GM11168 (cell line): ENCODE data around the gene PMS1.
"Not testable (repeated sequence)": the region's sequence is repeated elsewhere in the genome, so short reads cannot be mapped to it uniquely, and the experiment has no call there.

Experiments
- in situ Hi-C: fragments of 300-500 bp; cut with MboI; formaldehyde crosslinking; loops from one replicate; pipeline ENCODE4 v1.12.0; 2022; ENCODE audit warnings: low sequenced_read_pairs; ENCODE audit not compliant: unreplicated experiment

The PMS1 gene

GRCh38 chr2:189854940-189855339, 70.7 kb downstream of the PMS1 start:
- in situ Hi-C loops, result no loop called here

DNA sequence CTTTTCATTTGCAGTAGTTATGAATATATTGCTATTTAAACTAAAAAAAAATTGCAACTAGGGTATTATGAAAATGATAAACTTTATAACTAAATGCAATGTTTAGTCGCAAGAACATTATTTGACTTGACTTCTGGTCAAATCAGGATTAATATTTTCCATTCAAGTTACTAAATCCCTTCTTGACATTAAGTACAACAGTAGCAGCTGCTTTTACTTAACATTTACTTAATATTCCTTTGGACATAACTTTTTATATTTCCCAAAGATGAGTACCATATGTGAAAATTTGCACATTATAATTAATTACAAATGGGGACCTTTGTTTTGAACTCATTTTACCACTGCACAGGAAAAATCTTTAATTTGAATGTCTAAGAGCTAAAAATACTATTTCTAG, 74.0 kb downstream of the PMS1 start:
- in situ Hi-C loops, result no loop called here

- in situ Hi-C loops, result no loop called here
Measured at GRCh38 chr2:189860161-189860560, 75.9 kb downstream of the PMS1 start.

GRCh38 chr2:189862751-189863150, 78.5 kb downstream of the PMS1 start:
- in situ Hi-C loops, result no loop called here

- in situ Hi-C loops, result no loop called here
Measured at GRCh38 chr2:189865826-189866225, 81.6 kb downstream of the PMS1 start.

DNA sequence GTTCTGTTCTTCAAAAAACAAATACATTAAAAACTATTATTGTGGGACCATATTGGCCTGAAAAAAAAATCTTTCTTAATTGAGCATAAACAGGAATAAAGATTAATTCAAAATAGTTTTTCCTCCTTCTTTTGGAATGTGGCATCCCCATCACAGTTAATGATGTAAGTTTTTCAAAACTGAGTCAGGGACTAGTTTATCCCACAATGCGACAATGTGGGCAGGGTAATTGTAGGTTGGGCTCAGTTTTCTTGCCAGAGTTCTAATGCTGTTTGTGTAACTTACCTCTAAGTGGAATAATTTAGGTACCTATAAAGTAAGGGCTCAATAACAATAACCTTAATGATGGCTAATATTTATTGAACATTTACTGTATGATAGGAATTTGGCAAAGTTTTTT, 82.0 kb downstream of the PMS1 start:
- in situ Hi-C loops, result no loop called here

DNA sequence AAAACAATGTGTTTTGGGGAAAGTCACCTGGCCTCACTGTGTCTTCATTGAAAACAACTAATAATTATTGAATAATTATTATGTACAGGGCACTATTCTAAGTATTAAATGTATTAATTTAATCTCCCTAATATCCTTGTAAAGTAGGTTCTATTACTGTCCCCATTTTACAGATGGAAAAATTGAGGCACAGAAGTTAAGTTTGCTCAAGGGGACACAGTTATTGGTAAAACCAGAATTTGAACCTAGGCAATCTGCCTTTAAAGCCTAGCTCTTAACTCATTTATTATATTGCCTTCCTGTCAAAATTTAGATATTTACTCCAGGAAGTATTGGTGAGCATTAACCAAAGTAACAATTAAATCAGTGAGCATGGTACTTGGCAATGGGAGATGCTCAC, 84.6 kb downstream of the PMS1 start:
- in situ Hi-C loops, result no loop called here

DNA sequence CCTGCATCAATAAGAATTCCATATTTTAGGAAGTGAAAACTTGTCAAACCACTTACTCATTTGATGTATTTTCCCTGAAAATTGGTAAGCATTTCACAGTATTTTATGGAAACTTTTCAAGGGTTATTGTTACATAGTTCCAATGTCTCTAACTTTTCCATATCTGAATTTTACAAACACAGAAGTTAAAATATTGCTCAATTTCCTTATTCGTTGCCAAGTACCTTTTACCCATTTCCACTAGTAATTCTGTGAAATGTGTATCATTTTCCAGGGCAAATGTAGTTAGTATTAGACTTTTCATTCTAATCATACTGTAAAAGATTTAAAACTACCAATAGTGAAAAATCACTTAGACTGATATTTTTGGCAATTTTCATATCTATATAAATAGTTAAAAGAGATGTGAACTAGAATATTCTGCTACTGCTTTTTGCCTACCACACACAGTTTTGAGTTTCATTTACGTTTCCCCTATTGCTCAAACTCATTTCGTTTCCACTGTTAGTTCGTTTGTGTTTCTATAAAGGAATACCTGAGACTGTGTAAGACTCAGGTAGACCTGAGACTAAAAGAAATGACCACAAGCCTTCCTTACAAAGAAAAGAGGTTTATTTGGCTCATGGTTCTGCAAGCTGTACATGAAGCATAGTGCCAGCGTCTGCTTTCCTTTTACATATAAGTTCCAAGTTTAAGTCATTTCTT, 86.3 kb downstream of the PMS1 start:
- in situ Hi-C loops, result no loop called here

DNA sequence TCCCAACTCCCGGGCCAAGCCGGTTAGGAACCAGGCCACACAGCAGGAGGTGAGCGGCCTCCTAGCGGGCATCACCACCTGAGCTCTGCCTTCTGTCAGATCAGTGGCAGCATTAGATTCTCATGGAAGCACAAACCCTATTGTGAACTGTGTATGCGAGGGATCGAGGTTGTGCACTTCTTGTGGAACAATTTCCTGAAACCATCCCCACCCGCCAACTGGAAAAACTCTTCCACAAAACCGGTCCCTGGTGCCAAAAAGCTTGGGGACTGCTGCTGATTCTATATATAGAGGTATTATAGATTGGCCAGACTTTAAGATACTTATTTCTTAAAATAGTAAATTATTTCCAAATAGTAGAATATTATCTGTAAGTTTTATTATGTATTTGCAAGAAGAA, 89.4 kb downstream of the PMS1 start:
- in situ Hi-C loops, result no loop called here

GRCh38 chr2:189874586-189875320, 90.5 kb downstream of the PMS1 start:
- in situ Hi-C loops, result no loop called here

DNA sequence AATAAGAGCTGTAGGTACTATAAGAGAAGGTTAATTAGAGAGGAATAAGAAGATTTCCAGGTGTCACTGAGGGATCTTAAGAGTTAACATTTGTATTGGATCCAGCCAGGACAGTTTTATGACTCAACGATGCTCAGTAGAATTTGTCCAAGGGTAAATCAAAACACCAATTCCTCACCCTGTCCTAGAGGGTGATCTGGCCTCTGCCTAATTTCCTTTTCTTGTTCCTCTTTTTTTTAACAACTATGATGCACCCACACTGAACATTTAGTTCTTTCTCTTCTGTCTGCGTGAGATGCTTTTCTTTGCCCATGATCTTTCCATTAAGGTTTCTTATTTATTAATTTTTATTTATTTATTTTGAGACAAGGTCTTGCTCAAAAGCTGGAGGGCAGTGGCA, 92.0 kb downstream of the PMS1 start:
- in situ Hi-C loops, result no loop called here

GRCh38 chr2:189879716-189880081, 95.4 kb downstream of the PMS1 start:
- in situ Hi-C loops, result no loop called here

GRCh38 chr2:189880429-189880828, 96.2 kb downstream of the PMS1 start:
- in situ Hi-C loops, result no loop called here

DNA sequence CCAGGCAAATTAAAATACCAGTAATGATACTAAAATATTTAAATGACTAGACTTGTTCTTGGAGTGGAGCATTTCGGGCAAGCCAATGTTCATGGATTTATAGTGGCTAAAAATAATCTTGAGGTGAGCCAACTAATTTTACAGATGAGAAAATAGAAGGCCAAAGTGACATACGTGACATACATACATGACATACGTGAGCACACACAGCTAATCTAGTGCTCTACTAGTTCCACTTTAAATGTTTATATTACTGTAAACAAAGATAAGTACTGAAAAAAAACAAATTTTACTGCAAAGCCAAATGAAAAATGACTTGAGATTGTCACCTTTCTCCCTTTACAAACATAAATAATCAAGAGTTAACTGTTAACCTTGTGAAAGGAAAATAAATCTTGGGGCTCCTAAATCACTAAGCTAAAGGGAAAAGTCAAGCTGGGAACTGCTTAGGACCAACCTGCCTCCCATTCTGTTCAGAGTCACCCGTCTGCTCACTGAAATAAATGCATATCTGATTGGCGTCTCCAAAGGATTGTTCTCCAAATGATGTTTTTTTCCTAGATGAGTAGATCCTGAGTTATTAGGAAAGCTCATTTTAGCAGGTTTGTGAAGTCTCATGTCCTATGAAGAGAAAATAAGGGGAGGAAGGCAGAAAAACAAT, 96.7 kb downstream of the PMS1 start:
- in situ Hi-C loops, result no loop called here

DNA sequence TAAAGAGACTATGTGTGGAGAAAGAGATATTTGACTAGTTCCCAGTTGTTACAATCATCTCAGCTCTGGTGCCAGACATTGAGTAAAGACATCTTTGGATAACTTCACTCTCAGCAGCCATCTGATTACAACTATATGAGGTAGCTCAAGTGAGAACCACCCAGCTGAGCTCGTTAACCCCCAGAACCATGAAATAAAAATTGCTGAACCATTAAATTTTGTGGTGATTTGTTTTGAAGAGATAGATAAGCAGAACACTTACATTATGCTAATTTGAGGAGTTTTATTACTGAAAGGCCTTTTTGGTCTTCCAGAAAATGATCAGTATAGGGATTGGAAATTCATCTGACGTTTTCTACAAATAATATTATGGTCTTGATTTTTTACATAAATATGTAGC, 101.1 kb downstream of the PMS1 start:
- in situ Hi-C loops, result no loop called here

DNA sequence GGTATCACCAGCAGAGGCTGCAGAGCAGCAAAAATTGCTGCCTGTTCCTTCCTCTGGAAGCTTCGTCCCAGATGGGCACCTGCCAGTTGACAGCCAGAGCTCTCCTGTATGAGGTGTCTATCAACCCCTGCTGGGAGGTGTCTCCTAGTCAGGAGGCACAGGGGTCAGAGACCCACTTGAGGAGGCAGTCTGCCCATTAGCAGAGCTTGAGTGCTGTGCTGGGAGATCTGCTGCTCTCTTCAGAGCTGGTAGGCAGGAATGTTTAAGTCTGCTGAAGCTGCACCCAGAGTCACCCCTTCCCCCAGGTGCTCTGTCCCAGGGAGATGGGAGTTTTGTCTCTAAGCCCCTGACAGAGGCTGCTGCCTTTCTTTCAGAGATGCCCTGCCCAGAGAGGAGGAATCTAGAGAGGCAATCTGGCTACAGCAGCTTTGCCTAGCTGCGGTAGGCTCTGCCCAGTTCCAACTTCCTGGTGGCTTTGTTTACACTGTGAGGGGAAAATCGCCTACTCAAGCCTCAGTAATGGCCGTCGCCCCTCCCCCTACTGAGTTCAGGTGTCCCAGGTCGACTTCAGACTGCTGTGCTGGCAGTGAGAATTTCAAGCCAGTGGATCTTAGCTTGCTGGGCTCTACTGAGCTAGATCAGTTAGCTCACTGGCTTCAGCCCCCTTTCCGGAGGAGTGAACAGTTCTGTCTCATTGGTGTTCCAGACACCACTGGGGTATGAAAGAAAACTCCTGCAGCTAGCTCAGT, 108.5 kb downstream of the PMS1 start:
- in situ Hi-C loops, result not testable (repeated sequence)

DNA sequence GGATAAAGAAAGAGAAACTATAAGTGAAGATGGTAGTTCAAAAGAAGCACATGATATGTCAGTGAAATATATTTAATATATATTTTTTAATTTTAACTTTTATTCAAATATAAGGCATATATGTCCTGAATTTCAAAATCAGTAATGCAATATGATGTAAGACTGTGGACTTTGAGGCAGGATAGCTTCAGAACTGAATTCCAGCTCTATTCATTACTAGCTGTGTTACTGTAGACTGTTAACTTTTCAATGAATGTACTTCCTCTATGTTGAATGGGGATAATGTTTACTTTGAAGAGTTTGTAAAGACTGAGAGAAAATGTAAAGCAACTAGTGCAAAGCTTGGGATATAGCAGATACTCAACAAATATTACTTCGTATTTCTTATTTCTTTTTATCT, 112.6 kb downstream of the PMS1 start:
- in situ Hi-C loops, result no loop called here

DNA sequence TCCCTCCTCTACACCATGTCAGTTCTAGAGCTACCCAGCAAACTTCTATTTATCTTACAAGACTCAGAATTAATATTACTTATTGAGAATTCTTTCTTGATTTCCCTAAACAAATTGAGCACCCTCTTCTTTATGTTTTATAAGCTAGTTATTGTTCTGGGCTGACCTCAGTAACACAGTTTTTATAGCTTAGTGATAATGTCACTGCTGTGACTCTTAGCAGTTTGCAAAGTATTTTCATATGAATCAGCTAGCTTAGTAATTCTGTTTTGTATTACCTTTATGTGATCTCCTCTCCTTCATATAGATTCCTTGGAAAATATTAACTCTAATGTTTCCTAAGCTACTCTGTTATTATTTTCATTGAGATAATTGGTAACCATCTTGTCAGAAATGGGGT, 114.9 kb downstream of the PMS1 start:
- in situ Hi-C loops, result no loop called here

DNA sequence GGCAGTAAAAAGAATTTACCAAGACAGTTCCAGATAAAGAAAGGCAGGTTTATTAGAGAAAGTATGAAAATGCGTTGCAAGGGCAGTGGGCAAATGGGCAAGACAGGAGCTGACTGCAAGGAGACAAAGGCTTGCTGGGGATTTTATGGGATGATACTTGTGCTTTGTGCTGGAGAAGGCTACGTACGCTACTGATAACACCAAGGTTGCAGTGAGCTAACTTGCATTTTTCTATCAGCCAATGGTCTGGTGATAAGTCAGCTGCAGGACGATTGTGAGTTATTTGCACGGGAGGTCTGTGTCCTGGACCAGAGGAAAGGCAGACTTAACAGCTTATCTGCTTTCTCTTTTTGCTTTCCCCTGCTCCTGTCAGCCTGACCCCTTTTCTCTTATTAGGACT, 116.5 kb downstream of the PMS1 start:
- in situ Hi-C loops, result no loop called here

GRCh38 chr2:189901664-189902063, 117.4 kb downstream of the PMS1 start:
- in situ Hi-C loops, result no loop called here

DNA sequence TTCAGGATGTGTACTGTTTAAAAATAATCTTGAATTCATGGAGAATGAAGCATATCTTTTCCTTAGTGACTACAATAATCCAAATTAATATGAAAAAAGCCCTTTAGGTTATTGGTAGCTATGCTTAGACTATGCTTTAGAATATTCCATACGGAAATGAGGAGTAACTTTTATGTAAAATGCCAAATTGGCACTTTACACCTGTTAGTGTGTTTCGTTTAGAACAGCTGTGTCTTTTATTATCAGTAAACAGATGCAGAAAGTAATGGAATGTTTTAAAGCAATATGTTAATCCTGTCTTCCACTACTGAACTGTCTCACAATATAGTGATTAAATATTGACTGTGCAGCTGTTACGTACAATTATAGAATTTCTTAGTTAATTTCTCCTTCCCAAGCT, 129.6 kb downstream of the PMS1 start:
- in situ Hi-C loops, result no loop called here
